KMS-11 (cell line): ENCODE data around the gene TMEM204.

Experiments used
- H2AFZ ChIP-seq: fragments of 200-600 bp; sonication (generic); 2 replicates; pipeline ENCODE4 v1.6.1; 2016; ENCODE audit warnings: antibody characterized with exemption, mixed run types, low read depth
- H3K27ac ChIP-seq: fragments of 200-600 bp; sonication (generic); 2 replicates; pipeline ENCODE4 v1.6.1; 2016; ENCODE audit warnings: mild to moderate bottlenecking, mixed run types
- H3K27me3 ChIP-seq: fragments of 200-600 bp; sonication (generic); 2 replicates; pipeline ENCODE4 v1.6.1; 2017; ENCODE audit warnings: mild to moderate bottlenecking, low read depth, mixed run types, moderate library complexity; ENCODE audit not compliant: insufficient read depth
- H3K36me3 ChIP-seq: fragments of 200-600 bp; sonication (generic); 2 replicates; pipeline ENCODE4 v1.6.1; 2017; ENCODE audit warnings: mild to moderate bottlenecking, mixed run types; ENCODE audit not compliant: insufficient read depth
- H3K4me1 ChIP-seq: fragments of 200-600 bp; sonication (generic); 2 replicates; pipeline ENCODE4 v1.6.1; 2016; ENCODE audit warnings: mild to moderate bottlenecking, low read depth, mixed run types; ENCODE audit not compliant: poor library complexity, severe bottlenecking
- H3K4me2 ChIP-seq: fragments of 200-600 bp; sonication (generic); 2 replicates; pipeline ENCODE4 v1.7.0; 2016; ENCODE audit warnings: mild to moderate bottlenecking, mixed run types
- H3K4me3 ChIP-seq: fragments of 200-600 bp; sonication (generic); IDR thresholded peaks from 2 replicates; pipeline ENCODE4 v1.6.1; 2017; ENCODE audit warnings: low read depth, low read length, mixed read lengths; ENCODE audit not compliant: insufficient read depth
- H3K79me2 ChIP-seq: fragments of 200-600 bp; sonication (generic); 2 replicates; pipeline ENCODE4 v1.6.1; 2016; ENCODE audit warnings: low read depth, mixed run types; ENCODE audit not compliant: insufficient read depth
- H3K9ac ChIP-seq: fragments of 200-600 bp; sonication (generic); 2 replicates; pipeline ENCODE4 v1.6.1; 2016; ENCODE audit warnings: mild to moderate bottlenecking, mixed run types
- H4K20me1 ChIP-seq: fragments of 200-600 bp; sonication (generic); 2 replicates; pipeline ENCODE4 v1.6.1; 2016; ENCODE audit warnings: mild to moderate bottlenecking, mixed run types; ENCODE audit not compliant: insufficient read depth
- TF ChIP-seq, protein P1 (sequence below): fragments of 200-600 bp; sonication (generic); conservative IDR thresholded peaks from 2 replicates; pipeline ENCODE4 v1.6.1; 2017; ENCODE audit warnings: low read depth, mild to moderate bottlenecking, antibody characterized with exemption, low read length, moderate library complexity, mixed read lengths

TMEM204 gene

DNA sequence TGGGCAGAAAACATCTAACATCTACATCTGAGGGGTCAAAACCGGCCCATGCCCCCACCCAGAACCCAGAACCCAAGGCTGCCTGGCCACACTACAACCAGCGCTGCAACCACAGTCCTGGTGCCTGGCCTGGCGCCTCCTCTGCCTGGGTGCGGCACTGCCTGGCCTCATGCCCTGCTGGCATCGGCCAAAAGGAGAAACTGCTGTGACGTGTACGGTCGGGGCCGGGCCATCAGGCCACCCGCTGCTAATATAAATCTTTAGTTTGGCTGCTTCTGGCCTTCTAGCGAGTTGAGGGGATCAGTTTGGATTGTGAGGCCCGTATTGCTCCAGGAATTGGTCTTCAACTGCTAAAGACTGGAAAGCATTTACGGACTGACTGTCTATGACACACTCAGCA lies 22.8 kb downstream of the TMEM204 start:
- H4K20me1 ChIP-seq: no peaks in the 10 kb centered on the region
- H3K36me3 ChIP-seq: no peaks in the 10 kb centered on the region; the same call in 1 of the 2 replicates
- H3K4me1 ChIP-seq: no peaks in the 10 kb centered on the region
- no peaks in the 10 kb centered on the region for H3K79me2 ChIP-seq
- H3K4me3 ChIP-seq: no peak overlapping the region
- H3K27ac ChIP-seq: no peak overlapping the region
- H2AFZ ChIP-seq: no peak overlapping the region
- H3K4me2 ChIP-seq: no peak overlapping the region
- no peak overlapping the region for H3K9ac ChIP-seq
- TF ChIP-seq, protein P1, sequence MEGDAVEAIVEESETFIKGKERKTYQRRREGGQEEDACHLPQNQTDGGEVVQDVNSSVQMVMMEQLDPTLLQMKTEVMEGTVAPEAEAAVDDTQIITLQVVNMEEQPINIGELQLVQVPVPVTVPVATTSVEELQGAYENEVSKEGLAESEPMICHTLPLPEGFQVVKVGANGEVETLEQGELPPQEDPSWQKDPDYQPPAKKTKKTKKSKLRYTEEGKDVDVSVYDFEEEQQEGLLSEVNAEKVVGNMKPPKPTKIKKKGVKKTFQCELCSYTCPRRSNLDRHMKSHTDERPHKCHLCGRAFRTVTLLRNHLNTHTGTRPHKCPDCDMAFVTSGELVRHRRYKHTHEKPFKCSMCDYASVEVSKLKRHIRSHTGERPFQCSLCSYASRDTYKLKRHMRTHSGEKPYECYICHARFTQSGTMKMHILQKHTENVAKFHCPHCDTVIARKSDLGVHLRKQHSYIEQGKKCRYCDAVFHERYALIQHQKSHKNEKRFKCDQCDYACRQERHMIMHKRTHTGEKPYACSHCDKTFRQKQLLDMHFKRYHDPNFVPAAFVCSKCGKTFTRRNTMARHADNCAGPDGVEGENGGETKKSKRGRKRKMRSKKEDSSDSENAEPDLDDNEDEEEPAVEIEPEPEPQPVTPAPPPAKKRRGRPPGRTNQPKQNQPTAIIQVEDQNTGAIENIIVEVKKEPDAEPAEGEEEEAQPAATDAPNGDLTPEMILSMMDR: no peak
- no peaks in the 10 kb centered on the region for H3K27me3 ChIP-seq

DNA sequence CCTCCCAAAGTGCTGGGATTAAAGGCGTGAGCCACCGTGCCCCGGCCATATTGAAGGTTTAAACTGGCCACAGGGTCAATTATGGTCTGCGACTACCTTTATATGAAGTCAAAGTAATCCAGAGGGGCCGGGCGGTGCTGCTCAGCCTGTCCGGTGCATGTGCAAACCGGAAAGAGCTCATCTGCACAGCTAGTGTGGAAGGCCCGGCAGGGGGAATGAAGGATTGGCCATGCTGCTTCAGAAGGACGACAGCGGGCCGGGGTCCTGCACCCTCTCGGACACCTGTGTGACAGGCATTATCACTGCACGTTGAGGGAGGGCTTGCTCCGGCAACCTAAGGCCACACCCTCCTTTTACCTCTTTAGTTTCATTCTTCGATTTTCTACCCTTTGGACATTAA lies 23.6 kb downstream of the TMEM204 start:
- Histone ChIP-seq H3K9ac (no peak overlapping the region), H2AFZ (no peak overlapping the region), H3K4me3 (no peak overlapping the region), H3K4me2 (no peak overlapping the region), H3K4me1 (no peaks in the 10 kb centered on the region), H4K20me1 (no peaks in the 10 kb centered on the region), H3K27me3 (no peaks in the 10 kb centered on the region), H3K36me3 (no peaks in the 10 kb centered on the region; the same call in 1 of the 2 replicates), H3K79me2 (no peaks in the 10 kb centered on the region), H3K27ac (no peak overlapping the region)
- TF ChIP-seq, protein P1: no peak

DNA sequence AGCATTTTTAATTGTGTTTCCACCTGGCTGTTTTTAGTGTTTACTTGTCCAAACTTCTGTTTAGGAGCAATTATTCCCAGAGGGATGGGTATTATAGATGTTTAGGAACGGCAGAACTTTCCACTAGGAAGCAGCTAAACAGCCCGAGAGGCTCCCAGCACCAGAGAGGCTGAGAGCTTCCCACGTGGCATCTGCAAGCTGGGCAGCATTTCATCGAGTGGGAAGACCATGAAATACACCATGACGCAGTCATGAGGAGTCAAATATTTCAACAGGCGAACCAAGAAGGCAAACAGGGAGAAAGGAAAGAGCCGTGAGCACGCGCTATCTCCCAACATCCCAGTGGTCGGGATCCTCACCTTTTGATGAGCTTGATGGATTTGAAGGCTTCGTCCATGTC lies 24.1 kb downstream of the TMEM204 start:
- no peak overlapping the region for H3K4me2 ChIP-seq
- H3K27ac ChIP-seq: no peak overlapping the region
- no peaks in the 10 kb centered on the region for H3K4me1 ChIP-seq
- H3K4me3 ChIP-seq: no peak overlapping the region
- TF ChIP-seq, protein P1: no peak
- H3K9ac ChIP-seq: no peak overlapping the region
- no peak overlapping the region for H2AFZ ChIP-seq
- H3K27me3 ChIP-seq: no peaks in the 10 kb centered on the region
- H3K36me3 ChIP-seq: no peaks in the 10 kb centered on the region; the same call in 1 of the 2 replicates
- no peaks in the 10 kb centered on the region for H4K20me1 ChIP-seq
- no peaks in the 10 kb centered on the region for H3K79me2 ChIP-seq

GRCh38 chr16:1559446-1559975 lies 26.0 kb downstream of the TMEM204 start:
- no peak overlapping the region for H2AFZ ChIP-seq
- no peaks in the 10 kb centered on the region for H3K79me2 ChIP-seq
- no peak overlapping the region for H3K27ac ChIP-seq
- H4K20me1 ChIP-seq: no peaks in the 10 kb centered on the region
- no peak overlapping the region for H3K4me3 ChIP-seq
- H3K4me2 ChIP-seq: no peak overlapping the region
- H3K9ac ChIP-seq: no peak overlapping the region
- H3K27me3 ChIP-seq: no peaks in the 10 kb centered on the region
- TF ChIP-seq, protein P1: no peak
- H3K36me3 ChIP-seq: no peaks in the 10 kb centered on the region; the same call in 1 of the 2 replicates
- no peaks in the 10 kb centered on the region for H3K4me1 ChIP-seq
